Stimulated activated CD8-positive, alpha-beta memory T cell treated with anti-CD3 and anti-CD28 coated beads, Interleukin-2, amount 100 ng/mL, for 1 hour (primary cell): ENCODE results near the gene GSTM3.
"Not testable (repeated sequence)": the region's sequence is repeated elsewhere in the genome, so short reads cannot be mapped to it uniquely, and the experiment has no call there.

Experiments
- DNase-seq, 2 donors: peaks; one replicate each; pipeline ENCODE4 v3.0.0-alpha.2; 2020; ENCODE audit warnings: low read depth in 2 of 2

The GSTM3 gene

DNA sequence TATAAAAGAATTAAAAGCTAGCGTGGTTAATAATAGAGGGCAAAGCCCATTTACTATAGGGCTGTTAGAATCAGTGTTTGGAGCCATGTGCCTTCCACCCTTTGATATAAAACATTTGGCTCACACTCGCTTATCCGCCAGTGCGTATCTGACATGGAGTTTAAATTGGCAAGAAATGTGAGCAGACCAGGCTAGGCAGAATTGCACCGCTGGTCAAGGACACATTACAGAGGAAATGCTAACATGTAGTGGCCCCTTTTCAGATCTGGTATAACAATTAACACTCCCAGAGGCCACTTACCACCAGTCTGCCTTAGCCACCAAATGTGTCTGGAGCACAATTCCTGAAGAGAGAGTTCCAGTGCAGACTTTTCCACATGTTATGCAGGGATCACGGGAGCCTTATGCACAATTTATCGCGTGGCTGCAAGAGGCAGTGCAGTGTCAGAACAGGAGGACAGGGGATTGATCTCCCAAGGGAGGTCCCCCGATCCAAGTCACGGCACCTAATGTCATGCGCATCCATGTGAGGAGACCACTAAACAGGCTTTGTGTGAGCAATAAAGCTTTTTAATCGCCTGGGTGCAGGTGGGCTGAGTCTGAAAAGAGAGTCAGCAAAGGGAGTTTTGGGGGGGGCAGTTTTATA lies 14.0 kb downstream of the GSTM3 start:
- DNase-seq: no peak

DNA sequence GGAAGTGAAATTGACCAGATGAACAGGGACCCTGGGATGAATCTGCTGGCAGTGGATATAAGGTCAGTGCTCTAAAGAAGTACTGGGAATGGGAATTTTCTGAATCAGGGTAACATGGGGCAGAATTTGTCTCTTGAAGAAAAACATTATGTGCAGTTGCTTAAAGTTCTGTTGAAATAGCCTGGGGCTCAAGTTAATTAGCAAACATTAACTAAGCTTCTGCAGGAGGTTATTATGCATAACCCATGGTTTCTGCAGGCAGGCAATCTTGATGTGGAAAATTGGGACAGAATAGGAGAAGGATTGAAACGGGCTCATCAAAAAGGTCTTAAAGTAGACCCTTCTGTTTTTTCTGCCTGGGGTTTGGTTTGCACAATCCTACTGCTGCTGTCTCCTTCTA lies 14.8 kb downstream of the GSTM3 start:
- DNase-seq: no peak

DNA sequence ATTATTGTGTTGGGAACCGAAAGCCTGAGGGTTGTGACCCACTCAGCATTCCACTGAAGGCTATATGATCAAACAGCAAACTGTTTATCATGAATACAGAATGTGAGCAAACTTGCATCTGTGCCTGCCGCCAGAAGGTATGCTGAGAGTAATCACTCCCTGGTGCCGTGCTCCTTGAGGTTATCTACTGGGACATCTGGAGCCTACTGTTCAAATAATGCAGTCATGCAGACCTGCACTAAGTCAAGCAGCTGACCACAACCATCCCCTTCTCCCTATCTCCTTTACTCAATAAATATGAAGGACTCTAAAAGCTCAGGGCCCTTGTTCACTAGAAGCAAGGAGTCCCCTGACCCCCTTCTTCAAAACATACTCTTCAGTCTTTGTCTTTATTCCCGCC lies 15.3 kb downstream of the GSTM3 start:
- no peak for DNase-seq

GRCh38 chr1:109724933-109725332 lies 15.9 kb downstream of the GSTM3 start:
- no peak for DNase-seq

DNA sequence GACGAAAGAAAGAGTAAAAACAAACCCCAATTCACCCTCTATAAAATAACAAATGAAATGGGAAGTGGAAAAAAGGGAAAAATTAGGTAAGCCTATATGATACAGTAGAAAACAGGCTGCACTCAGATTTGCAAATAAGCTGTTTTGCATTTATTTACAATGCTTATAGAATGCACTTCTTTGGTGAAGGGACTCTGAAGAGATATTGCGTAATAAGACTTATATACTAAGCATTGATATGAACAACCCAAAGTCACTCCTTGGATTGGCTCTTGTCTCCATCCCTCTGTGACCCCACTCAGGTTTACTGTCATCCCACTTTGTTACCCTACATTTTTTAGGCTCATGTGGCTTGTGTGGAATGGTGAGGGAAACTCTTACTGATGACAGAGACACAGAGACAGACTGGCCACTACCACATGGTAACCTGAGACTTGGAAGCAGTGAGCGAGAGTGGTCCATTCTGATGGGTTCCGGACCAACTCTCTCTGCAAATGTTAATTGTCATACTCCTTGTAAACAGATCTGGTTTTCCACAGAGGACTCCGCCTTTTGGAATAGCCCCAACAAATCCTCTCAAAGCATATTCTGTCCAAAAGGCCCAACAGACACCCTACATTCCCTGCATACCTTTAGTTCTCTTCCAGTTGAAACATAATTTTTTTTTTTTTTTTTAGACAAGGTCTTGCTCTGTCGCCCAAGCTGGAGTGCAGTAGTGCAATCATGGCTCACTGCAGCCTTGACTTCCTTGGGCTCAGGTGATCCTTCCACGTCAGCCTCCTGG lies 17.7 kb downstream of the GSTM3 start:
- DNase-seq: no peak

GRCh38 chr1:109721971-109722370 lies 18.9 kb downstream of the GSTM3 start:
- DNase-seq: no peak

- no peak for DNase-seq
Measured at GRCh38 chr1:109721042-109721441, 19.8 kb downstream of the GSTM3 start.

DNA sequence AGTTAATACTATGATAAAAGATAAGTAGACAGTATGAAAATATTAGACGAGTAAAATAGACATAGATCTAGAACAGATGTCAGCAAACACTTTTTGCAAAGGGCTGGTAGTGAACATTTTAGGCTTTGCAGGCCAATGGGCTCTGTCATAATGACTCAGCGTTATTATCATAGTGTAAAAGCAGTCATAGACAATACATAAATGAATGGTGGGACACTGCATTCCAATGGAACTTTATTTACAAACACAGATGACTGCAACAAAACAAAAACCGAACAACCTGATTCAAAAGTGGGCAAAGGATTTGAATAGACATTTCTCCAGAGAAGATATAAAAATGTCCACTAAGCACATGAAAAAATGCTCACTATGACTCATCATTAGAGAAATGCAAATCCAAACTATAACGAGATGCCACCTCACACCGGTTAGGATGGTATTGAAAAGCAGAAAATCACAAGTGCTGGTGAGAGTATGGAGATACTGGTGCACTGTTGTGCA lies 21.5 kb downstream of the GSTM3 start:
- no peak for DNase-seq

GRCh38 chr1:109718495-109718894 lies 22.3 kb downstream of the GSTM3 start:
- DNase-seq: no peak

GRCh38 chr1:109717729-109718128 lies 23.1 kb downstream of the GSTM3 start:
- no peak for DNase-seq

- no peak for DNase-seq
Measured at GRCh38 chr1:109716570-109717090, 24.2 kb downstream of the GSTM3 start.

DNA sequence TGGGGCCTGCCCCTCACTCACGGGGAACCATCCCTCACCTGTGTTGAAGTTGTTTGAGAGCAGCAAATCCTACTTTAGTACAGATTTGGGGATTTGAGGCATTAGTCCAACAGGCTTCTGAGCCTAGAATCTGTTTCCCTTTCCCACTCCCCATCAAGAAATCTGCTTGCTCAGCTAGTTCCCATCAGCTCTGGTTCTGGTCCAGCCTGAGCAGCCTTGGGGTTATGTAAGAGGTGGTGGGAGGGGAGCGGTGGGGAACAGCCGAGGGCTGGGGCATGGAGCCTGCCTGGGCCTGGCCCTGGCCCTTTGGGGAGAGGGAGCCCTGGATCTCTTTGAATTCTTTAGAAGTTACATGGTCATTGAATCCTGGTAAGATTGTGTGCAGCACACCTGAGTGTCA lies 24.7 kb downstream of the GSTM3 start:
- no peak for DNase-seq

- no peak for DNase-seq
Measured at GRCh38 chr1:109714661-109715372, 26.0 kb downstream of the GSTM3 start.

DNA sequence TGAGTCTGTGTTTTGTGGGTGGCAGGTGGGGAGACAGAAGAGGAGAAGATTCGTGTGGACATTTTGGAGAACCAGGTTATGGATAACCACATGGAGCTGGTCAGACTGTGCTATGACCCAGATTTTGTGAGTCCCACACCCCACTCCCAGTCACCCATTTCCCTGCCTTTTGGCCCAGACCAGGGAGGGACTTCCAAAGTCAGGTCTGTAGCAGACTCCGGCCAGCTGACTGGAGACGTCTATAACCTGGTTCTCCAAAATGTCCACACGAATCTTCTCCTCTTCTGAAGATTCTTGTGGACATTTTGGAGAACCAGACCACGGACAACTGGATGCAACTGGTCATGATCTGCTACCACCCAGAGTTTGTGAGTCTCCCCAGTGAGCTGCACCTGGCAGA lies 27.2 kb downstream of the GSTM3 start:
- DNase-seq: no peak

DNA sequence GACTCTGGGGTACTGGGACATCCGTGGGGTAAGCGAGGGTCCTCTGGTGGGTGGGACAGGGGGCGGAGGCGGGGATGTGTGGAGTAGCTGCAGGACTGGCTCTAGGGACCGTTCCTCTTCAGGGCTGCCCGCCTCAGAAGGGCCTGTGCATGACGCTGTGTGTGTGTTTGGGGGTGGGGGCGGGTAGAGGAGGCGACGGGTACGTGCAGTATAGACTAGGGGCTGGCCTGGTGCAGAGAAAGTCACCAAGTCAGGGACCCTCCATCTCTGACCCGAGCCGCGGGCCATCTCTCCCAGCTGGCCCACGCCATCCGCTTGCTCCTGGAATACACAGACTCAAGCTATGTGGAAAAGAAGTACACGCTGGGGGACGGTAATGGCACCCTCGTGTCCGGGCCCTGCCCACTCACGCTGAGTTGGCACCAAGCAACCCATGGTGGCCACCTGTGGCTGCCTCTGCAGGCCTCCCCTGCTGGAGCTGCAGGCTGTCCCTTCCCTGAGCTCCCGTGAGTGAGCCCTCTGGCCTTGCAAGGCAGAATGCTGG lies 28.4 kb downstream of the GSTM3 start:
- no peak for DNase-seq

- not testable (repeated sequence) for DNase-seq
Measured at GRCh38 chr1:109711593-109712320, 29.1 kb downstream of the GSTM3 start, which contains the start of gene GSTM5. Gene GSTM5 (plus strand): TSS chr1:109712251. CDS start chr1:109712313, 62 bp downstream.

DNA sequence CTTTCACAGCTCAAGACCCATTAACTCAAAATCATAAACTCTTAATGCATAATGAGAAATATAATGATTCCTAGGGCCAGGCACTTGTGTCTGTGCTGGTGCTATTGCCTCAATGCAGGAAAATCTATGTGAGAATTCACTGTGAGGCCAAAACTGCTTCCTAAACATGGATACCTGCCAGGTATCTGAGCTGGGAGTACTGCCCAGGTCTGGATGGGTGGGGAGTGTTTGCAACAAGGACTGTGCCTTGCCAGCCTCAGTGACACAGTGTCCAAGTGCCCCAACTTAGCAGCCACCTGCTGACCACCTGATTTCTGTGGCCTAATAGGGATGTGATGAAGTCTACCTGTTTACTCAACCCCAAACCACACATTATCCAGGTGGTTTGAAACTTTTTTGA lies 31.0 kb downstream of the GSTM3 start:
- not testable (repeated sequence) for DNase-seq

DNA sequence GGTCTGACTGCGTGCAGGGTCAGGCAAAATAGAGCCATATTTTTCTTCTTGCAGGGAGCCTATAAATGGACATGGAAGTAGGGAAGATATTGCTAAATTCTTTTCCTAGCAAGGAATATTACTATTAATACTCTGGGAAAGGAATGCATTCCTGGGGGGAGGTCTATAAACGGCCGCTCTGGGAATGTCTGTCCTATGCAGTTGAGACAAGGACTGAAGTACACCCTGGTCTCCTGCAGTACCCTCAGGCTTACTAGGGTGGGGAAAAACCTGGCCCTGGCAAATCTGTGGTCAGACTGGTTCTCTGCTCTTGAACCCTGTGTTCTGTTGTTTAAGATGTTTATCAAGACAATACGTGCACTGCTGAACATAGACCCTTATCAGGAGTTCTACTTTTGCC lies 31.9 kb downstream of the GSTM3 start:
- DNase-seq: not testable (repeated sequence)

- DNase-seq: no peak
Measured at GRCh38 chr1:109705411-109705810, 35.4 kb downstream of the GSTM3 start.

DNA sequence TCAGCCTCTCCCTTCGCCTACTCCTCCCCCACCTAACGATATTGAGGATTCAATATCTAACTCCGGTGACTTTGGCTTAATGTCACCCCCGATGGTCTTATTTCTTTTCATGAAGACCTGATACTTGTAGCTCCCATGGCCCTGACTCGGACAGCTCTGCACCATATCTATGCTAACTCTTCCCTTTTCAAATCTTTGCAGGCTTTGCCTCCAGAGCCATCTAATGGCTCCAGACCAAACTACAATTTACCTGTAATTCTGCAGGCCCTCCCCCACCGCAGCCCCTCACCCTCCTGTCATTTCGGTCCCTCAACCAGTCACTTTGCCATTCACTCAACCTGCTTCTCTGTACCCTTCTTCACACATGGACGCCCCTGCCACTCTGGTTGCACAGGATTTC lies 36.7 kb downstream of the GSTM3 start:
- DNase-seq: no peak

- not testable (repeated sequence) for DNase-seq
Measured at GRCh38 chr1:109702940-109703339, 37.9 kb downstream of the GSTM3 start.
